Kasumi-1 (cell line): ENCODE measurements around the gene GAS7.

Experiments
- DNase-seq, 2 experiments: peaks; one replicate each; lab custom pipeline; 2025; lab: John Stamatoyannopoulos, UW

The GAS7 gene

GRCh38 chr17:10171122-10171571 is 27.3 kb downstream of the GAS7 start:
- no peak for DNase-seq

- no peak for DNase-seq
These were observed 28.2 kb downstream of the GAS7 start for GRCh38 chr17:10170233-10170632.

GRCh38 chr17:10169290-10169689 is 29.1 kb downstream of the GAS7 start:
- DNase-seq: no peak

- DNase-seq: no peak
These were observed 32.0 kb downstream of the GAS7 start for GRCh38 chr17:10166176-10166935.

- peak; percentile 7 to 27 for DNase-seq
These were observed 36.3 kb downstream of the GAS7 start for GRCh38 chr17:10162096-10162495.

- no peak for DNase-seq
These were observed 37.0 kb downstream of the GAS7 start for GRCh38 chr17:10161386-10161785.

- DNase-seq: peak; percentile 66 to 72
These were observed 41.3 kb downstream of the GAS7 start for GRCh38 chr17:10156948-10157607.

GRCh38 chr17:10156599-10156947 is 41.8 kb downstream of the GAS7 start:
- peak; percentile 47 to 66 for DNase-seq

GRCh38 chr17:10156077-10156435 is 42.4 kb downstream of the GAS7 start:
- DNase-seq: no peak

GRCh38 chr17:10155371-10156076 is 42.9 kb downstream of the GAS7 start:
- no peak for DNase-seq

- peak; percentile 57 to 60 for DNase-seq
These were observed 46.5 kb downstream of the GAS7 start for GRCh38 chr17:10151667-10152496.

- peak; percentile 58 to 70 for DNase-seq
These were observed 48.6 kb downstream of the GAS7 start for GRCh38 chr17:10149573-10150399.

GRCh38 chr17:10147761-10148415 is 50.5 kb downstream of the GAS7 start:
- DNase-seq: no peak

GRCh38 chr17:10147040-10147439 is 51.4 kb downstream of the GAS7 start:
- no peak for DNase-seq

GRCh38 chr17:10144982-10145381 is 53.4 kb downstream of the GAS7 start:
- DNase-seq: no peak

GRCh38 chr17:10144456-10144855 is 54.0 kb downstream of the GAS7 start:
- DNase-seq: no peak

GRCh38 chr17:10141436-10141835 is 57.0 kb downstream of the GAS7 start:
- DNase-seq: no peak

- no peak for DNase-seq
These were observed 58.8 kb downstream of the GAS7 start for GRCh38 chr17:10139577-10139976.

- no peak for DNase-seq
These were observed 62.0 kb downstream of the GAS7 start for GRCh38 chr17:10136258-10136981.
